SK-N-SH treated with all-trans-retinoic acid at 6 μM for 48 hours (cell line): ENCODE data around the gene SLC16A12.
A peak's percentile ranks its signal among the peaks of the same experiment; 100 is the strongest.

Experiments used
- ATAC-seq: fragments of 200-7000 bp; cut with Tn5 transposase; 3 replicates; pipeline ENCODE4 v1.9.1; 2020; ENCODE audit warnings: mild to moderate bottlenecking, moderate library complexity
- ARNTL ChIP-seq: fragments of 450-650 bp; formaldehyde crosslinking; IDR thresholded peaks from 2 replicates; pipeline ENCODE4 v1.5.0; 2020; ENCODE audit warnings: low read depth, mild to moderate bottlenecking, moderate library complexity, borderline replicate concordance
- CSDC2 ChIP-seq: fragments of 250-450 bp; sonication (Bioruptor Pico); IDR thresholded peaks from 2 replicates; pipeline ENCODE4 v1.5.0; 2020; ENCODE audit warnings: mild to moderate bottlenecking, moderate library complexity
- ESRRG ChIP-seq: fragments of 250-450 bp; sonication (Bioruptor Pico); IDR thresholded peaks from 2 replicates; pipeline ENCODE4 v1.6.1; 2021; ENCODE audit warnings: mild to moderate bottlenecking
- GLIS3 ChIP-seq: fragments of 250-450 bp; sonication (Bioruptor Pico); IDR thresholded peaks from 2 replicates; pipeline ENCODE4 v1.5.0; 2020; ENCODE audit warnings: mild to moderate bottlenecking, moderate library complexity
- ISL1 ChIP-seq: fragments of 250-450 bp; sonication (Bioruptor Pico); IDR thresholded peaks from 2 replicates; pipeline ENCODE4 v2.1.2; 2022; ENCODE audit warnings: mild to moderate bottlenecking, moderate library complexity
- PPARA ChIP-seq: fragments of 250-450 bp; sonication (Bioruptor Pico); IDR thresholded peaks from 2 replicates; pipeline ENCODE4 v1.5.0; 2020; ENCODE audit warnings: mild to moderate bottlenecking, borderline replicate concordance
- RARB ChIP-seq: fragments of 250-450 bp; sonication (Bioruptor Pico); IDR thresholded peaks from 2 replicates; pipeline ENCODE4 v1.8.0; 2021; ENCODE audit warnings: mild to moderate bottlenecking, moderate library complexity
- SNAI2 ChIP-seq: fragments of 250-450 bp; sonication (Bioruptor Pico); IDR thresholded peaks from 2 replicates; pipeline ENCODE4 v1.5.0; 2020; ENCODE audit warnings: mild to moderate bottlenecking, moderate library complexity
- TCF4 ChIP-seq: fragments of 250-450 bp; sonication (Bioruptor Pico); IDR thresholded peaks from 2 replicates; pipeline ENCODE4 v1.8.0; 2021; ENCODE audit warnings: mild to moderate bottlenecking, moderate library complexity, borderline replicate concordance
- TOX ChIP-seq: fragments of 250-450 bp; sonication (Bioruptor Pico); IDR thresholded peaks from 2 replicates; pipeline ENCODE4 v1.8.0; 2021; ENCODE audit warnings: mild to moderate bottlenecking, moderate library complexity, borderline replicate concordance
- ZC3H10 ChIP-seq: fragments of 250-450 bp; sonication (Bioruptor Pico); IDR thresholded peaks from 2 replicates; pipeline ENCODE4 v1.5.1; 2021; ENCODE audit warnings: mild to moderate bottlenecking, moderate library complexity
- ZFP3 ChIP-seq: fragments of 250-450 bp; sonication (Bioruptor Pico); IDR thresholded peaks from 2 replicates; pipeline ENCODE4 v1.5.0; 2020; ENCODE audit warnings: mild to moderate bottlenecking, moderate library complexity
- ZNF565 ChIP-seq: fragments of 450-650 bp; formaldehyde crosslinking; conservative IDR thresholded peaks from 2 replicates; pipeline ENCODE4 v1.5.0; 2020; ENCODE audit warnings: low read depth, mild to moderate bottlenecking, moderate library complexity
- ZNF70 ChIP-seq: fragments of 450-650 bp; formaldehyde crosslinking; IDR thresholded peaks from 2 replicates; pipeline ENCODE4 v1.5.0; 2020; ENCODE audit warnings: mild to moderate bottlenecking, moderate library complexity
- ZNF8 ChIP-seq: fragments of 450-650 bp; formaldehyde crosslinking; IDR thresholded peaks from 2 replicates; pipeline ENCODE4 v1.5.0; 2020; ENCODE audit warnings: mild to moderate bottlenecking, moderate library complexity
- TF ChIP-seq, protein P1 (sequence below): fragments of 250-450 bp; sonication (Bioruptor Pico); IDR thresholded peaks from 2 replicates; pipeline ENCODE4 v1.5.1; 2021; ENCODE audit warnings: mild to moderate bottlenecking, moderate library complexity
- TF ChIP-seq, protein P2 (sequence below): fragments of 250-450 bp; sonication (Bioruptor Pico); IDR thresholded peaks from 2 replicates; pipeline ENCODE4 v1.8.0; 2020; ENCODE audit warnings: mild to moderate bottlenecking, moderate library complexity, borderline replicate concordance
- TF ChIP-seq, protein P3 (sequence below): fragments of 250-450 bp; sonication (Bioruptor Pico); IDR thresholded peaks from 2 replicates; pipeline ENCODE4 v1.5.1; 2020; ENCODE audit warnings: low read depth, mild to moderate bottlenecking, moderate library complexity

Gene SLC16A12

DNA sequence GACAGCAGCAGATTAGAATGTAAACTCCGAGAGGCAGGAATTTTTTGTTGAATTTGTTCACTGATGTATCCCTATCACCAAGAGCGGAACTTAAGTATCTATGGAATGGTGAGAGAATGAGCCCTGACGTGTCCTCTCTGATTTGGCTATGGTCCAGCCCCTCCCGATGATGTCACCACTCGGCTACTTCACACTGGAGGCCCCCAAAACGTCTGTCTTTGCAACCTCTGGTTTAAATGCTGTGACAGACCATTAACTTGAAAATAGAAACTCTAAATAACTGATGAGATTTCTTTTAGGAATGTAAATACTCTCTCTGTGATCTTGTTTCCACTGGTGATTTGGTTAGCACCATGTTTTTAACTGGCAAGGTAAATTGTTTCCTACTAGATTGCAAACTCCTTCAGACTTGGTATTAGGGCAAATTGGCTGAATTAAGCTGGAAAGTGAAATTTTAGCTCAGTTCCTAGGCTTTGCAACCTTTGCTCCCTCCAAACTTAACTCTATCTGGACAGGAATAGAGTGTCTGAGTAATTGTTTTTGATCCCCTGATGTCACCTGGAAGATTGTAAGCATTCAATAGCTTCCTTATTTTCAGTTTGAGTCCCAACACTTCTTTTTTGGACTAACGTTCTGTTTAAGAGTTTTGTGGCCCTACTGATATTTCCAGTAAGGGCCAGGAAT lies 19.1 kb downstream of the SLC16A12 start:
- ATAC-seq = peak; percentile 64
- TF ChIP-seq PPARA (CRISPR knock-in tag) (no peak), ISL1 (CRISPR knock-in tag) (peak; percentile 35), ZNF565 (CRISPR knock-in tag) (no peak), ARNTL (no peak), ZNF8 (CRISPR knock-in tag) (no peak), ZC3H10 (CRISPR knock-in tag) (0 out of 2 replicates have a peak, but pooled peaks have one; percentile 47), ZNF70 (no peak)
- TF ChIP-seq, protein P1, sequence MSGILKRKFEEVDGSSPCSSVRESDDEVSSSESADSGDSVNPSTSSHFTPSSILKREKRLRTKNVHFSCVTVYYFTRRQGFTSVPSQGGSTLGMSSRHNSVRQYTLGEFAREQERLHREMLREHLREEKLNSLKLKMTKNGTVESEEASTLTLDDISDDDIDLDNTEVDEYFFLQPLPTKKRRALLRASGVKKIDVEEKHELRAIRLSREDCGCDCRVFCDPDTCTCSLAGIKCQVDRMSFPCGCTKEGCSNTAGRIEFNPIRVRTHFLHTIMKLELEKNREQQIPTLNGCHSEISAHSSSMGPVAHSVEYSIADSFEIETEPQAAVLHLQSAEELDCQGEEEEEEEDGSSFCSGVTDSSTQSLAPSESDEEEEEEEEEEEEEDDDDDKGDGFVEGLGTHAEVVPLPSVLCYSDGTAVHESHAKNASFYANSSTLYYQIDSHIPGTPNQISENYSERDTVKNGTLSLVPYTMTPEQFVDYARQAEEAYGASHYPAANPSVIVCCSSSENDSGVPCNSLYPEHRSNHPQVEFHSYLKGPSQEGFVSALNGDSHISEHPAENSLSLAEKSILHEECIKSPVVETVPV (CRISPR knock-in tag) = no peak
- TF ChIP-seq, protein P2, sequence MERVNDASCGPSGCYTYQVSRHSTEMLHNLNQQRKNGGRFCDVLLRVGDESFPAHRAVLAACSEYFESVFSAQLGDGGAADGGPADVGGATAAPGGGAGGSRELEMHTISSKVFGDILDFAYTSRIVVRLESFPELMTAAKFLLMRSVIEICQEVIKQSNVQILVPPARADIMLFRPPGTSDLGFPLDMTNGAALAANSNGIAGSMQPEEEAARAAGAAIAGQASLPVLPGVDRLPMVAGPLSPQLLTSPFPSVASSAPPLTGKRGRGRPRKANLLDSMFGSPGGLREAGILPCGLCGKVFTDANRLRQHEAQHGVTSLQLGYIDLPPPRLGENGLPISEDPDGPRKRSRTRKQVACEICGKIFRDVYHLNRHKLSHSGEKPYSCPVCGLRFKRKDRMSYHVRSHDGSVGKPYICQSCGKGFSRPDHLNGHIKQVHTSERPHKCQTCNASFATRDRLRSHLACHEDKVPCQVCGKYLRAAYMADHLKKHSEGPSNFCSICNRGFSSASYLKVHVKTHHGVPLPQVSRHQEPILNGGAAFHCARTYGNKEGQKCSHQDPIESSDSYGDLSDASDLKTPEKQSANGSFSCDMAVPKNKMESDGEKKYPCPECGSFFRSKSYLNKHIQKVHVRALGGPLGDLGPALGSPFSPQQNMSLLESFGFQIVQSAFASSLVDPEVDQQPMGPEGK (CRISPR knock-in tag) = no peak
- TF ChIP-seq, protein P3, sequence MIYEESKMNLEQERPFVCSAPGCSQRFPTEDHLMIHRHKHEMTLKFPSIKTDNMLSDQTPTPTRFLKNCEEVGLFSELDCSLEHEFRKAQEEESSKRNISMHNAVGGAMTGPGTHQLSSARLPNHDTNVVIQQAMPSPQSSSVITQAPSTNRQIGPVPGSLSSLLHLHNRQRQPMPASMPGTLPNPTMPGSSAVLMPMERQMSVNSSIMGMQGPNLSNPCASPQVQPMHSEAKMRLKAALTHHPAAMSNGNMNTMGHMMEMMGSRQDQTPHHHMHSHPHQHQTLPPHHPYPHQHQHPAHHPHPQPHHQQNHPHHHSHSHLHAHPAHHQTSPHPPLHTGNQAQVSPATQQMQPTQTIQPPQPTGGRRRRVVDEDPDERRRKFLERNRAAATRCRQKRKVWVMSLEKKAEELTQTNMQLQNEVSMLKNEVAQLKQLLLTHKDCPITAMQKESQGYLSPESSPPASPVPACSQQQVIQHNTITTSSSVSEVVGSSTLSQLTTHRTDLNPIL = 0 out of 2 replicates have a peak, but pooled peaks have one; percentile 32

DNA sequence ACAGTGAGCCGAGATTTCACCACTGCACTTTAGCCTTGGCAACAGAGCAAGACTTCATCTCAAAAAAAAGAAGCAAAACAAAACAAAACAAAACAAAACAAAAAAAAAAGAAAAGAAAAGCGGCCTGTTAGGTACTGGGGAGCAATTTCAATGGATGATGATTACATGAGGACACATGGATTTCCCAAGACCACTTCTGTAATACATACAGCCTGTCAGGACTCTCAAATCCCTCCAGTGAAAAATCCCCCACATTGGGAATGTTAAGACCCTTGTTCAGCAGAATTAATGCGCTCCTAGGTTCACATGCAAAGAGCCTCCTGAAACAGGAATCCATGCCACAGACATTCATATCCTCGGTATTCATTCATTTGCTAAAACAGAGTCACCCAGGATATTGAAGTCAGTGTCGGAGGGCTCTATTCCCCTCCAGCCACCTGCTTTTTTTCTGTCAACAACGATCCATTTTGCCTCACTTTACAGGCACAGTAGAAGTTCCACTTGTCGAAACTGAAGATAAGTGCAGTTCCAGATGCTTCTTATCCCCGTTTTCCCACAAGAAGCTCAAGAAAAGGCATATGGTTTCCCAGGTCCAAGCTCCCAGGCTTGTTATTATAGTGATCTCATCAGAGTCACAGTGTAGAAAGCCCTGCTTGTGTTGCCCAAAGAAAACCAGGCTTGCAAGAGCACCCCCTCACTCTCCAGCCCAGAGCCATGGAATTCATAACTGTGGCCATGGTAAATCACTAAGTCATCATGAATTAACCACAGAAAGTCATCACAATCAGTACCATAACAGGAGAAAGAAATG lies 20.2 kb downstream of the SLC16A12 start:
- peak; percentile 94 for ATAC-seq
- TF ChIP-seq TCF4 (CRISPR knock-in tag) (0 out of 2 replicates have a peak, but pooled peaks have one; percentile 37), CSDC2 (peak; percentile 65; the same call in 1 of the 2 replicates), TOX (CRISPR knock-in tag) (0 out of 2 replicates have a peak, but pooled peaks have one; percentile 23), ZFP3 (CRISPR knock-in tag) (0 out of 2 replicates have a peak, but pooled peaks have one; percentile 53), ESRRG (CRISPR knock-in tag) (peak; percentile 1; the same call in 1 of the 2 replicates), ZC3H10 (CRISPR knock-in tag) (peak; percentile 18; the same call in 1 of the 2 replicates), ISL1 (CRISPR knock-in tag) (peak; percentile 82), RARB (CRISPR knock-in tag) (no peak), SNAI2 (CRISPR knock-in tag) (peak; percentile 32; the same call in 1 of the 2 replicates)
- TF ChIP-seq, protein P2 (CRISPR knock-in tag) = no peak; the same call in none of the 2 replicates
- TF ChIP-seq, protein P1 (CRISPR knock-in tag) = no peak
- TF ChIP-seq, protein P3 = peak; percentile 70

DNA sequence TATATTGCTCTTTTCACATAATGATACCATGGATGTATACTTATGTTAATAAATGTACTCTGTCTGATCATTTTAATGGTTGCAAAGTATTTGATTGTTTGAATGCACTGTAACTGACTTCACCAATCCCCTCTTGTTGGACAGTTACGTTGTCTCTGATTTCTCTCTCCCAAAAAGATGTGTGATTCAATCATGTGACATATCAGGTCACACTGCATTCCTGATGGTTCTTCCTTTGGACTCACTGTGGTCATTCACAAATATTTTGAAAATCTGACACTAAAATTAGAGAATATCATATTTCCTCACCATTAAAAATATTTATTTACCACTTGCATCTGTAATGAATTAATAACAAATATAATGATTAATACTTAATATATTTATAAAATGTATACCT lies 22.2 kb downstream of the SLC16A12 start:
- no peak for ATAC-seq

More for the DNA sequence above, 22.2 kb downstream of the SLC16A12 start:
- TF ChIP-seq GLIS3 (no peak), RARB (CRISPR knock-in tag) (no peak), PPARA (CRISPR knock-in tag) (no peak), ARNTL (no peak), ZC3H10 (CRISPR knock-in tag) (no peak)
- TF ChIP-seq, protein P1 (CRISPR knock-in tag) = no peak
